Cardiac septum (tissue), 1 donor: ENCODE data around the gene EPOP. TPM values are rescaled to one million over a fixed set of nuclear protein-coding genes. Genes with fewer than 3 reads are reported as not detected.

Experiments
- DNase-seq: peaks from one replicate; pipeline ENCODE4 v3.0.0-alpha.2; 2020; ENCODE audit warnings: low spot score
- intact Hi-C: fragments of 100-400 bp; cut with DNase I; formaldehyde crosslinking; loops from one replicate; pipeline ENCODE4 v1.14.0; 2022
- total RNA-seq: library from RNA; stranded (reverse); fragmentation: NEBNext Ultra II Directional; extraction: Animal tissue kit (Norgen Biotek cat#: 25700); gene quantifications from one replicate; pipeline ENCODE4 v1.2.1, GENCODE V29; 2021
- donor health status: DM: no; HTN: no; CAD: no.

The EPOP gene
- total RNA-seq, 1 donor from 2014 or later, result 2.3 TPM

GRCh38 chr17:38706505-38707216 is 31.9 kb upstream of the EPOP start:
- DNase-seq, result no peak

DNA sequence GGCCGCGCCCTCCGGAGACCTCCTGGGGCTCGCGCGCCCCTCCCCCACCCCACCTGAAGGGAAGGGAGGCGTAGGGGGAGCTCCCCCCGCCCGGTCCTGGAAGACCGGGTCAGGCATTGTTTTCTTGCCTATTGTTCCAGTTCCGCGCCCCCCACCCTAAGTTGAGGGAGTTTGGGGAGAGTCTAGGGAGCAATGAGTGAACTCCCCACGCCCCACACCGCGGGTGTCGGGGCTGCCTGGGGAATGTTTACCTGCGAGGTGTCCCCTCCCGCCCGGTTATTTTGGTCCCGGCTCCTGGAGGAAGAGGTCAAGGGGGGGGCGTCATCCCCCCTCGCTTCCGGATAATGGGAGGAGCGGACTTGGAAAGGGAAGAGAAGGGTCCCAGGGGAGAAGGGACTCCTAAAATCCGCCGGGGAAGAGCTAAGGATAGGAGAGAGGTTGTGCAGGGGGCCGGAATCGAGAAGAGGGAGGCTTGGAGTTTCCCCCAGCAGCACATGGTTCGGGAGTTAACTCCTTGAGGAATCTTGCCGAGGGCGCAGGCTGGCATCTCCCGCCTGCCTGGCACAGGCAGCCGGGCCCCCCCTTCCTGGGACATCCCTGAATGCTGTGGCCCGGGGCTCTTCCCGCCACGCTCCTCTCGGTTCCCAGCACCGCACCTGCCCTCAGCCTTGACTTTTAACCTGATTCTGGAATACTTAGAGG is 31.2 kb upstream of the EPOP start:
- intact Hi-C loops, result loop anchor here (1.0 to 2.0 kb wide), 2 partner anchors 24 to 29 kb away; partner anchors contain the start of gene CISD3
- peak; percentile 83 for DNase-seq

More at GRCh38 chr17:38706505-38707216, 31.9 kb upstream of the EPOP start:
- intact Hi-C loops, result loop anchor here (2.0 kb wide), 1 partner anchor 30 kb away; no protein-coding TSS in a partner anchor

- intact Hi-C loops, result loop anchor here (1.0 kb wide), 1 partner anchor 25 kb away; the partner anchor contains the start of gene CISD3
- DNase-seq, result no peak
Observed at GRCh38 chr17:38705523-38705802, 30.7 kb upstream of the EPOP start.

- intact Hi-C loops, result loop anchor here (1.0 to 5.0 kb wide), 2 partner anchors 25 to 167 kb away; partner anchors contain the start of genes CISD3 and LASP1
- peak; percentile 89 for DNase-seq
Observed at GRCh38 chr17:38704606-38705522, 30.1 kb upstream of the EPOP start, which contains the start of gene MLLT6. Gene MLLT6 (plus strand): TSS chr17:38705273. CDS start chr17:38705633, 360 bp downstream.

DNA sequence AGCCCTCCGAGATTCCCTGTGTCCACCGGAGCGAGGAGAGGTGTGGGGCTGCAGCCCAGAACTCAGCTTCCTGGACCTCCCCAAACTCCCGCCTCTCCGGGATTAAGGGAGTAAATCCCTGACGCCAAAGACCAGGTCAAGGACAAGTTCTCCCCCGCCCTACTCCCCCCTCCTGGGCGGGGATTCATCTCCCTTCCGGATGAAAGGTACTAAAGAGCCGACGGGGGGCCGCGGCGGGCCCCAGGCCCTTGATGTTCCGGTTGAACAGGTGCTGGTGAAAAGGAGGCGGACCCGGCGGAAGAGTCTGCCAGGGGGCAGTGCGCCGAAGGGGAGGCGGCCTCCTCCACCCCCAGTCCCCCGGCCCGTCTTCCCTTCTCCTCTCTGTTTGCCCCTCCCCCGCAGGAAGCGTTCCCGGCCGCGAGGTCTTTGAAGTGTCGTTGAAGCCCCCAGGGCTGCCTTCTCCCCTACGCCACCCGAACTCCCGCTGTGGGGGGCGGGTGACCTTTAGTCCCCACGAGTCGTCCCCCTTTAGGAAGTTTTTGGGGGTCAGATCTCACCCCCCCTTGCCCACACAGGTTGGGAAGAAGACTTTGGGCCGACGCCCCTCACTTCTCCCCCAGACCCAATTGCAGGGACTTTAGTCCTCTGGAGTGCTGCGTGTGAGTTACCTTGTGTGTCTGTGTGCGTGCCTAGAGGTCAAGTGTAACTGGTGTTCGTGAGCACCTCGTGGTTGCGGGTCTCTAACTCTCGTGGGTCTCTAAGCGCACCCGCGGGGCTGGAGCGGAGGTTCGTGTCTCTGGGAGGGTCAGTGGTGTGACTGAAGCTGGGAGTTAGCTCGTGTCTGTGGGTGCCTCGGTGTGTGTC is 29.2 kb upstream of the EPOP start:
- intact Hi-C loops, result loop anchor here (2.0 to 5.0 kb wide), 2 partner anchors 47 to 168 kb away; partner anchors contain the start of gene LASP1
- DNase-seq, result peak; percentile 85

GRCh38 chr17:38702916-38703741 is 28.4 kb upstream of the EPOP start:
- intact Hi-C loops, result loop anchor here (2.0 to 5.0 kb wide), 2 partner anchors 48 to 169 kb away; partner anchors contain the start of gene LASP1
- DNase-seq, result no peak

GRCh38 chr17:38702166-38702915 is 27.6 kb upstream of the EPOP start:
- intact Hi-C loops, result loop anchor here (2.0 to 5.0 kb wide), 2 partner anchors 48 to 170 kb away; partner anchors contain the start of gene LASP1
- peak; percentile 94 for DNase-seq

GRCh38 chr17:38701504-38702165 is 26.9 kb upstream of the EPOP start:
- peak; percentile 80 for DNase-seq
- intact Hi-C loops, result loop anchor here (2.0 to 5.0 kb wide), 2 partner anchors 49 to 171 kb away; partner anchors contain the start of gene LASP1

GRCh38 chr17:38698760-38699159 is 24.0 kb upstream of the EPOP start:
- intact Hi-C loops, result no loop called here
- no peak for DNase-seq

DNA sequence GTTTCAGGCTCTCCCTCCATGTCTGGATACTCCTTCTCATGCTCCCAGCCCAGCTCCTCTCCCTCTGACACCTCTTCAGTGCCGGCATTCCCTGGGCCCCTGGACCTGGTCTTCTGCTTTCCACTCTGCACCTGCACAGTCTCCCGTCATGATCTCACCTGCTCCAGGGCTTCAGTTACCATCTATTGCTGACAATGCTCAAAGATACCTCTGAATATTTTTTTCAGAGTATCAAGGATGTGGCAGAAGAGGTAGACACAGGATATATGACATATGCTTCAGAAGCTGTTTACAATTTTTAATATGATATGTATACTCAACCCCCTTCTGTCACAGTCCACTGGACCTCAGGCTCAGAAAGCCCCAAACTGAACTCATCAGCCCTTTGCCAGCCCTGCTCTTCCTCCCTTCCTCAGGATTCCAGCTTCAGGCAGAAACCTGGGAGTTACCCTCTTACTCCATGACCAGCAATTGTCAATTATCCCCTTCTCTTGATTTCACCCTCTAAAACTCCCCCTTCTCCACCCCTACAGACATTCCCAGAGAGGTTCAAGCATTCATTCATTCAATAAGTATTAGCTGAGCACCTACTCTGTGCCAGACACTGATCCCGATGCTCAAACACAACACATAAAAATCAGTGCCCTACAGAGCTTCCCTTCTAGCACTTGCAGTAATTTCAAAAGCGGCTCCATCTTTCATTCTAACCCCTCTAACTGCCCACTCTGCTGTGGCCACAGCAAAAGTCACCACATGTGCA is 22.5 kb upstream of the EPOP start:
- intact Hi-C loops, result no loop called here
- no peak for DNase-seq

DNA sequence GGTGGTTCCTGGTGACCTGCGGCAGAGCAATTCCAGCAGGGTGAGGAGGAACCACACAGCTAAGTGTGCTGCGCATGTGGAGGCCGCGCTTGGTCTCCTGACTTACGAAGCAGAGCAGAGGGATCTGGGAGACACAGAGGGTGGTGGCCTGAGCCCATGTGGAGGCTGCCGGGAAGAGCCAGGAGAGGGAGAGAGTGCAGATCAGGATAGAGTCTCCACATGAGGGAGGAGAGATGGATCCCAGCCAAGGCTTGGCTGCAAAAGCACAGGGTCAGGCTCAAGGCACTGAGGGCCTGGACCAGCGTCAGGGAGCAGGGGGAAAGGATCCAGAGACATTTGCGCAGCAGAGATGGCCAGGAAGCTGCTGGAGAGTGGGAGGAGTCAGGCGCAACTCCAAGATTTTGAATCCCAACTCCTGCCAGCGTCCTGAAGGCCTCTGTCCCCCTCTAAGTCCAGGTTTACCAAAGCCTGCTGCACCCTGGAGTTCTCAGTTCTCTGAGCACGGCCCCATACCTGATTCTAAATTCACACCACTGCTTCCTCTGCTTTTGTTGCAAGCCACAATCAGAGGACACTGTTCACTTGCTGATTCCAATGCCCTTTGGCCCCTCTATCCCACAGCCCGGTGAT is 19.1 kb upstream of the EPOP start:
- intact Hi-C loops, result loop anchor here (2.0 kb wide), 1 partner anchor 17 kb away; no protein-coding TSS in a partner anchor
- peak; percentile 92 for DNase-seq

- no peak for DNase-seq
- intact Hi-C loops, result no loop called here
Observed at GRCh38 chr17:38691154-38691553, 16.4 kb upstream of the EPOP start.

- no peak for DNase-seq
- intact Hi-C loops, result no loop called here
Observed at GRCh38 chr17:38690386-38690785, 15.6 kb upstream of the EPOP start.

DNA sequence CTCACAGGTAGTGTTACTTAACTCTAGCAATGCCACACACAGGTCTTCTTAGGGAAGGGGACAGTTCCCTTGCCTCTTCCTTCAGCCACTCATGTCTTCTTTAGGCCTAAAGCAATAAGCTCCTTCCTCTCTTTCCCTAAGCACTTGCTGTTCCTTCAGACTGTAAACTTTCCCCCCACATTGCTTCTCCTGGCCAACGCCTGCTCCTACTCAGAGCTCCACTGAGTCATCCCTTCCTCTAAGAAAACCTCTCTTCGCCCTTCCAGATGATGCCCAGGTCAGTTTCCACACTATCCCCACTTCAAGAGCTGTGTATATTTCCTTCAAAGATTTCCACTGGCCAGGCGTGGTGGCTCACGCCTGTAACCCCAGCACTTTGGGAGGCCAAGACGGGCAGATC is 12.5 kb upstream of the EPOP start:
- intact Hi-C loops, result no loop called here
- DNase-seq, result no peak

DNA sequence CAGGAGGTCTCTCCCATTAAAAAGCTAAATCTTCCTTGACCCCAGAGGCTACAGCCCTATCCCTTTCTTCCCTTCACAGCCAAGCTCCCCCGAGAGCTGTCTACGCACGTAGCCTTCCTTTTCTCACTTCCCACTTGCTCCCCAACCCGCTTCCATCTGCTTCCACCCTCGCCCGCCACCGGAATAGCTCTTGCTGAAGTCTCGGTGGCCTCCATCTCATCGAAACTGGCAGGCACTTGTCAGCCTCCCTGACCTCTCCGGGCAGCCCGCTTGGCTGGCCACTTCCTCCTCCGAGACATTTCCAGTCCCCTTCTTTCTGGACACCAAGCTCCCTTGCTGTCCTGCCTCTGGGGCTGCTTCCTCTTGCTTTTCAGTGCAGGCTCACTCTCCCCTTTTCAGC is 10.7 kb upstream of the EPOP start:
- intact Hi-C loops, result no loop called here
- DNase-seq, result no peak
